ENCODE data around the gene HOXA3.

The HOXA3 gene

DNA sequence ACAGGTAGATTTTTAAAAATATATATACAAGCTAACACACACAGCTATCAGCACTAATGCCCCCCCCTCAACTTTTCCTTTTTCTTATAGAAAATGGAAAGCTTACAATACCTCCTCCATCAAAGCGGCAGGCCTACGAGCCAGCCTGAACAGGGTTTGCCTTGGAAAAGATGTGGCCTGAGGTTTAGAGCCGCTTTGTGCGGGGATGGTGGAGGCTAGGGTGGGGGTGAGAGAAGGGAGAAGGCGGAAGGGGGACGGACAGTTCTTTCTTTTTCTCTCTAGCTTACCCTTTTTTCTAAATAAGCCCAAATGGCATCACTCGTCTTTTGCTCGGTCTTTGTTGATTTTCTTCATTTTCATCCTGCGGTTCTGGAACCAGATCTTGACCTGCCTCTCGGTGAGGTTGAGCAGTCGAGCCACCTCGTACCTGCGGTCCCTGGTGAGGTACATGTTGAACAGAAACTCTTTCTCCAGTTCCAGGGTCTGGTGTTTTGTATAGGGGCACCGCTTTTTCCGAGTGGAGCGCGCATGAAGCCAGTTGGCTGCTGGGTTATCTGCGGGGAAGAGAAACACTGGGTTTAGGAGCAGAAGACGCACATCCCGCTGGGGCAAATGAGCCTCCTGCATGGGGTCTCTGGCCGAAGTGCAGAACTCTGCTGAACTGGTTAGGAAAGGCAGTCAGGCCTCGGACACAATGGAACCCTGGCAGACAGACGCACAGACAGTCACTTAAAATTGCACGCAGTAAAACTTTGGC is 11.1 kb upstream of the HOXA3 start:
- Histone ChIP-seq H3K9me3 (no peaks in the 10 kb centered on the region), H3K4me3 (ENCODE audit: low read depth, low read length) (no peak overlapping the region), H3K36me3 (no peaks in the 10 kb centered on the region), H3K4me1 (no peaks in the 10 kb centered on the region), H3K27me3 (peaks cover 97% of the 10 kb centered on the region)
- TF ChIP-seq, protein P1, sequence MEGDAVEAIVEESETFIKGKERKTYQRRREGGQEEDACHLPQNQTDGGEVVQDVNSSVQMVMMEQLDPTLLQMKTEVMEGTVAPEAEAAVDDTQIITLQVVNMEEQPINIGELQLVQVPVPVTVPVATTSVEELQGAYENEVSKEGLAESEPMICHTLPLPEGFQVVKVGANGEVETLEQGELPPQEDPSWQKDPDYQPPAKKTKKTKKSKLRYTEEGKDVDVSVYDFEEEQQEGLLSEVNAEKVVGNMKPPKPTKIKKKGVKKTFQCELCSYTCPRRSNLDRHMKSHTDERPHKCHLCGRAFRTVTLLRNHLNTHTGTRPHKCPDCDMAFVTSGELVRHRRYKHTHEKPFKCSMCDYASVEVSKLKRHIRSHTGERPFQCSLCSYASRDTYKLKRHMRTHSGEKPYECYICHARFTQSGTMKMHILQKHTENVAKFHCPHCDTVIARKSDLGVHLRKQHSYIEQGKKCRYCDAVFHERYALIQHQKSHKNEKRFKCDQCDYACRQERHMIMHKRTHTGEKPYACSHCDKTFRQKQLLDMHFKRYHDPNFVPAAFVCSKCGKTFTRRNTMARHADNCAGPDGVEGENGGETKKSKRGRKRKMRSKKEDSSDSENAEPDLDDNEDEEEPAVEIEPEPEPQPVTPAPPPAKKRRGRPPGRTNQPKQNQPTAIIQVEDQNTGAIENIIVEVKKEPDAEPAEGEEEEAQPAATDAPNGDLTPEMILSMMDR (IDR thresholded peaks at IDR 0.05; ENCODE audit: low read depth, low read length), result no peak
- no peak for DNase-seq

DNA sequence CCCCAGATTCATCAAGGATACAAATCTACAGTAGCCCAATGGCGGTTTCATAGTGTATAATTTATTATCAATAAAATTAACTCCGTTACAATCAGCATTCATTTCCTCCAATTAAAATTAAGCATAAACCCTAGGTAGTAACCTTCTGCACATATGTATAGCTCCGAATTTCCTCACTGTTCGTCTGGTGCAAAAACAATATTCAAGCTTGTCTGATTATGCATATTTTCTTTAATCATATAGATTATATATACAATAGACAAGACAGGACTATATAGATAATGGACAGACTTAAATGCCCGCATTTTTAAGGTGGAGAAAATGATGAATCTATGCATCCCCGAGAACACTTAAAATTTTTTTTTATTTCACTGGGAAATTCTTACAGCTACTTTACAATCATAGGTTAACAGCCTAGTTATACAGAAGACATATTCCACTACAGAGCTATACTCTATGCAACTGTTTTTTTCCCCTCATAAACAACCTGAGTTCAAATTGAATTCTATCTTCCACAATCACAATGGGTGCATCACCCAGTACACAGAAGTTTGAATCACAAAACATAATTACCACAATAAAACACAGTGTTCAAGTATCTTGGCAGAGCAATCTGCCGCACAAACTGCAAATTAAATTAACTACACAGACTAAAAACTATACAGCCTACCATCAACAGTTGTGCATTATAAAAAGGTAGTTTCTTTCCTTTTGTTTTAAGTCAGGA is 10.3 kb upstream of the HOXA3 start:
- TF ChIP-seq, protein P1 (IDR thresholded peaks at IDR 0.05; ENCODE audit: low read depth, low read length), result no peak
- peaks cover 97% of the 10 kb centered on the region for H3K27me3 ChIP-seq

DNA sequence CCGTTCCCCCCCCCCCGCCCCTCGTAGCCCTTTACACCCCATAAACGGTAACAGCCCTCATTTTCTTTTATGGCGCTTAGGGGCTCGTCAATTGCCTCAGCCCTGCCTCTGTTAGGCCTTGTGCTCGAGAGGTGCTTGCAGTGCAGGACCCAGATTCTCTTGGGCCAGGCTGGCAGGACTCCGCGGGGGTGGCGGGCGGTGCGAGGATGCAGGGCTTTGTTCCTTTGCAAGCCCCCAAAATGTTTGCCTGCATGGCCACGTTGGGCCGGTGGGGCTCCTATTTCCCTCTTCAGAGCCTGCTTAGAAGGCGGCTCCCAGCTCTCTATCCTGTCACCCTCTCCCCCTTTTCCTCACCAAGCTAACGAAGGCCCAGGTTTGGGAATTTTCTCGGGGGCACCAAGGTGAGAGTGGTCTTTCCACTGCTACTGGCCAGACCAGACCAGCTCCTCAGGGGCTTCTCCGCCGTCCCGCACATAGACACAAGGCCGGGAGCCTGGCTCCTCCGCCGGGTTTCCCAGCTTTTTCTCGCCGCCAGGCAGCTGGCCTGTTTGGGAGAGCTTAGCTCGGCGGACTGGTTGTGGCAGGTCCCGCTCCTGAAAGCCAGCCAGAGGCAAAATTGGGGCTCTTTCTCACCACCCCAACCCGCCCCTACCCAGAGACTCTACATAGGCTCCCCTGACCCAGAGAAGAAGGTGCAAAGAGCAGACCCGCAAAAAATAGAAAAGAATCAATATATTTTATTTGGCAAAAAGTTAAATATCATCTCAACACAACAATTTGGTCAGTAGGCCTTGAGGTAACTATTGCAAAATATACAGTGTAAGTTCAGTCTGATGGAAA is 9.6 kb upstream of the HOXA3 start:
- H3K9me3 ChIP-seq, result no peaks in the 10 kb centered on the region
- H3K27me3 ChIP-seq, result peaks cover 97% of the 10 kb centered on the region
- H3K4me3 ChIP-seq (ENCODE audit: low read depth, low read length), result no peak overlapping the region
- TF ChIP-seq, protein P1 (IDR thresholded peaks at IDR 0.05; ENCODE audit: low read depth, low read length), result no peak
- no peak for DNase-seq
- H3K4me1 ChIP-seq, result no peaks in the 10 kb centered on the region
- no peaks in the 10 kb centered on the region for H3K36me3 ChIP-seq

More for the DNA sequence above, 10.3 kb upstream of the HOXA3 start:
- DNase-seq, result no peak
- Histone ChIP-seq H3K9me3 (no peaks in the 10 kb centered on the region), H3K4me1 (no peaks in the 10 kb centered on the region), H3K36me3 (no peaks in the 10 kb centered on the region), H3K4me3 (ENCODE audit: low read depth, low read length) (no peak overlapping the region)

DNA sequence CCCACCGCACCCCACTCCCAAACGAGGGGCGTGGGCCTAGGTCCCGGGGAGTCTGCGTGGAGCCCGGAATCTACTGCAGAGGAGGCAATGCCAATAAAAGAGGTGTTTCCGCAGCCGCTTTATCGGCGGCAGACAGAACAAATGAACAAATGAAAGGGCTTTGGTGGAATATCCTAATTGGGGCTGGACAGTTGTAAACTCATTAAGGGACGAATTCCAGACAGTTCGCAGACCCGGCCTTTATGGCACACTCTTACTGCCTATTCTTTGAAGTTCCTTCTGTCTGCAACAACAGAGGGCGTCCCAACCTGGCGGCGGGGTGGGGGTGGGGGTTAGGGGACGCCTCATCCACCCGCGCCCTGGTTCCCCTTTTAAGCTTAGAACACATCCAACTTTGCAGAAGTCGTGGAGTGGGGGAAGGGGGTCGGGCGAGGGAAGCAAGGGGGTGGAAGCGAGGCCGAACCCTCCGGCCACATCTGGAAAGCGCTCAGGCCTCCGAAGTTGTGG is 8.9 kb upstream of the HOXA3 start:
- Histone ChIP-seq H3K9me3 (no peaks in the 10 kb centered on the region), H3K4me3 (ENCODE audit: low read depth, low read length) (peak overlapping the region; percentile 58), H3K27me3 (peaks cover 97% of the 10 kb centered on the region), H3K4me1 (no peaks in the 10 kb centered on the region), H3K36me3 (no peaks in the 10 kb centered on the region)
- TF ChIP-seq, protein P1 (IDR thresholded peaks at IDR 0.05; ENCODE audit: low read depth, low read length), result no peak
- no peak for DNase-seq

DNA sequence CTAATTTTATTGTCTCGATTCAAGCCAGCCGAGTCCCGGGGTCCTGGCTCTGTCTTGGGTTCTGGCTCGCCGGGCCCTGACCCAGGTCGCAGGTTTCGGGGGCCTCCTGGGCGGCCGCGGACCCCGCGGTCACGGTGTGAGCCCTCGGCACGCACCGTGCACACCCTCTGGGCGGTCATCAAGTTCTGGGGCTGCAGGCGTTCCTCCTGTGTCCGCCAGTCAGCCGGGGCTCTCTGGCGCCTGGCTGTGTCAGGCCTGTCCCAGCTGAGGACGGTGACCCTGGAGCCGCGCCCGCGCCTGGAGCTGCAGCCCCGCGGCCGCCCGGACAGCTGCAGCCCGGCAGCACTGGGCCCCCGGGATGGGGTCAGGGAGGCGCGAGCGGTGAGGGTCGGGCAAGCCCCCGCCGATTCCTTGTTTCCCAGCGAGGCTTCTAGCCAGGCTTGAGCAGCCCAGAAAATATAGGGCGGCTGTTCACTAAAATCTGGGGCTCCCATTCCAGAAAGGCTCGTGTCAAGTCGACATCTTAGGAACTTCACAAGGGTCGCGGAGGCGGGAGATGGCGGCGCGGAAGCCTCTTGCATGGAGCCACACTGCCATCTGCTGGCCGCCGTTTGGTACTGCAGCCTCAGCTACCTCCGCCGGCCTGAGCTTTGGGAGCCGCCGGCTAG is 8.3 kb upstream of the HOXA3 start:
- DNase-seq, result peak; percentile 83
- Histone ChIP-seq H3K27me3 (peaks cover 97% of the 10 kb centered on the region), H3K4me3 (ENCODE audit: low read depth, low read length) (peak overlapping the region; percentile 58), H3K36me3 (no peaks in the 10 kb centered on the region), H3K9me3 (no peaks in the 10 kb centered on the region), H3K4me1 (no peaks in the 10 kb centered on the region)
- TF ChIP-seq, protein P1 (IDR thresholded peaks at IDR 0.05; ENCODE audit: low read depth, low read length), result peak; percentile 90
